HEK293 (cell line): ENCODE data around the gene UNC50.

ENCODE experiments used
- CTCF ChIP-seq: fragments of 450-650 bp; formaldehyde crosslinking; IDR thresholded peaks from 2 replicates; pipeline ENCODE4 v1.5.1; 2016; ENCODE audit warnings: missing biosample characterization, missing genetic modification characterization
- KLF10 ChIP-seq: fragments of 450-650 bp; IDR thresholded peaks from 2 replicates; pipeline ENCODE4 v1.5.1; 2018; ENCODE audit warnings: missing biosample characterization, mild to moderate bottlenecking, missing genetic modification characterization
- ZNF341 ChIP-seq: fragments of 450-650 bp; formaldehyde crosslinking; IDR thresholded peaks from 2 replicates; pipeline ENCODE4; 2016; ENCODE audit warnings: low read depth, missing biosample characterization, missing genetic modification characterization
- ZNF585B ChIP-seq: fragments of 450-650 bp; formaldehyde crosslinking; IDR thresholded peaks from 2 replicates; pipeline ENCODE4 v1.5.1; 2016; ENCODE audit warnings: missing biosample characterization, missing genetic modification characterization
- ZNF791 ChIP-seq: fragments of 450-650 bp; formaldehyde crosslinking; IDR thresholded peaks from 2 replicates; pipeline ENCODE4 v1.5.1; 2016; ENCODE audit warnings: missing biosample characterization, missing genetic modification characterization

- no peak for TF ChIP-seq ZNF585B (tag by site-specific recombination)
- no peak for TF ChIP-seq CTCF (tag by site-specific recombination)
- TF ChIP-seq ZNF341 (tag by site-specific recombination) = no peak
- TF ChIP-seq KLF10 (tag by site-specific recombination) = no peak
- TF ChIP-seq ZNF791 (tag by site-specific recombination) = no peak
These were observed 48.1 kb upstream of the UNC50 start for GRCh38 chr2:98560256-98560771.
